Measurements from ENCODE around the gene CRKL.
"Not testable (repeated sequence)": the region's sequence is repeated elsewhere in the genome, so short reads cannot be mapped to it uniquely, and the experiment has no call there.

DNA sequence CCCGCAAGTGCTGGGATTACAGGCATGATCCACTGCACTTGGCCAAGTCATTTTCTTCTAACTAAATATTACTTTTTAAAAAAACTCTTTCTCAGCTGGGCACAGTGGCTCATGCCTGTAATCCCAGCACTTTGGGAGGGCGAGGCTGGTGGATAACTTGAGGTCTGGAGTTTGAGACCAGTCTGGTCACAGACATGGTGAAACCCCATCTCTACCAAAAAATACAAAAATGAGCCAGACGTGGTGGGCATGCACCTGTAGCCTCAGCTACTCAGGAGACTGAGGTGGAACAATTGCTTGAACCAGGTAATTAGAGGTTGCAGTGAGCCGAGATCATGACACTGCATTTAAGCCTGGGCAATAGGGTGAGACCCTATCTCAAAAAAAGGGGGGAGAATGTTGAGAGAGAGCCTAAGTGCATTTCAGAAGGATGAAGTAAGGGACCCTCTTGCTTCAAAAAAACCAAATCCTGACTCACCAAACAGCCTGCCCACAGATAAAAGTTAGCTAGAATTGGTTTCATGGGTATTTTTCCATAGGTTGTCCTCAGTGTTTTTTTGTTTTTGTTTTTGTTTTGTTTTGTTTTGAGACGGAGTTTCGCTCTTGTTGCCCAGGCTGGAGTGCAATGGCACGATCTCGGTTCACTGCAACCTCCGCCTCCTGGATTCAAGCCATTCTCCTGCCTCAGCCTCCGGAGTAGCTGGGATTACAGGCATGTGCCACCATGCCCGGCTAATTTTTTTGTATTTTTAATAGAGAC is 18.8 kb downstream of the CRKL start:
- TF ChIP-seq, protein P1, sequence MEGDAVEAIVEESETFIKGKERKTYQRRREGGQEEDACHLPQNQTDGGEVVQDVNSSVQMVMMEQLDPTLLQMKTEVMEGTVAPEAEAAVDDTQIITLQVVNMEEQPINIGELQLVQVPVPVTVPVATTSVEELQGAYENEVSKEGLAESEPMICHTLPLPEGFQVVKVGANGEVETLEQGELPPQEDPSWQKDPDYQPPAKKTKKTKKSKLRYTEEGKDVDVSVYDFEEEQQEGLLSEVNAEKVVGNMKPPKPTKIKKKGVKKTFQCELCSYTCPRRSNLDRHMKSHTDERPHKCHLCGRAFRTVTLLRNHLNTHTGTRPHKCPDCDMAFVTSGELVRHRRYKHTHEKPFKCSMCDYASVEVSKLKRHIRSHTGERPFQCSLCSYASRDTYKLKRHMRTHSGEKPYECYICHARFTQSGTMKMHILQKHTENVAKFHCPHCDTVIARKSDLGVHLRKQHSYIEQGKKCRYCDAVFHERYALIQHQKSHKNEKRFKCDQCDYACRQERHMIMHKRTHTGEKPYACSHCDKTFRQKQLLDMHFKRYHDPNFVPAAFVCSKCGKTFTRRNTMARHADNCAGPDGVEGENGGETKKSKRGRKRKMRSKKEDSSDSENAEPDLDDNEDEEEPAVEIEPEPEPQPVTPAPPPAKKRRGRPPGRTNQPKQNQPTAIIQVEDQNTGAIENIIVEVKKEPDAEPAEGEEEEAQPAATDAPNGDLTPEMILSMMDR (IDR thresholded peaks at IDR 0.05): not testable (repeated sequence)
- not testable (repeated sequence) for TF ChIP-seq POLR2A (IDR thresholded peaks at IDR 0.05)
